SK-N-SH treated with all-trans-retinoic acid at 6 μM for 48 hours (cell line): ENCODE measurements around the gene HOXC10.

Experiments
- ATAC-seq: fragments of 200-7000 bp; cut with Tn5 transposase; 3 replicates; pipeline ENCODE4 v1.9.1; 2020; ENCODE audit warnings: mild to moderate bottlenecking, moderate library complexity
- ARNTL ChIP-seq: fragments of 450-650 bp; formaldehyde crosslinking; IDR thresholded peaks from 2 replicates; pipeline ENCODE4 v1.5.0; 2020; ENCODE audit warnings: low read depth, mild to moderate bottlenecking, moderate library complexity, borderline replicate concordance
- BACH2 ChIP-seq: fragments of 250-450 bp; sonication (Bioruptor Pico); IDR thresholded peaks from 2 replicates; pipeline ENCODE4 v1.9.0; 2021; ENCODE audit warnings: mild to moderate bottlenecking, borderline replicate concordance
- CSDC2 ChIP-seq: fragments of 250-450 bp; sonication (Bioruptor Pico); IDR thresholded peaks from 2 replicates; pipeline ENCODE4 v1.5.0; 2020; ENCODE audit warnings: mild to moderate bottlenecking, moderate library complexity
- GLIS3 ChIP-seq: fragments of 250-450 bp; sonication (Bioruptor Pico); IDR thresholded peaks from 2 replicates; pipeline ENCODE4 v1.5.0; 2020; ENCODE audit warnings: mild to moderate bottlenecking, moderate library complexity
- ISL1 ChIP-seq: fragments of 250-450 bp; sonication (Bioruptor Pico); IDR thresholded peaks from 2 replicates; pipeline ENCODE4 v2.1.2; 2022; ENCODE audit warnings: mild to moderate bottlenecking, moderate library complexity
- PPARA ChIP-seq: fragments of 250-450 bp; sonication (Bioruptor Pico); IDR thresholded peaks from 2 replicates; pipeline ENCODE4 v1.5.0; 2020; ENCODE audit warnings: mild to moderate bottlenecking, borderline replicate concordance
- SNAI2 ChIP-seq: fragments of 250-450 bp; sonication (Bioruptor Pico); IDR thresholded peaks from 2 replicates; pipeline ENCODE4 v1.5.0; 2020; ENCODE audit warnings: mild to moderate bottlenecking, moderate library complexity
- TCF4 ChIP-seq: fragments of 250-450 bp; sonication (Bioruptor Pico); IDR thresholded peaks from 2 replicates; pipeline ENCODE4 v1.8.0; 2021; ENCODE audit warnings: mild to moderate bottlenecking, moderate library complexity, borderline replicate concordance
- TOX ChIP-seq: fragments of 250-450 bp; sonication (Bioruptor Pico); IDR thresholded peaks from 2 replicates; pipeline ENCODE4 v1.8.0; 2021; ENCODE audit warnings: mild to moderate bottlenecking, moderate library complexity, borderline replicate concordance
- ZFP3 ChIP-seq: fragments of 250-450 bp; sonication (Bioruptor Pico); IDR thresholded peaks from 2 replicates; pipeline ENCODE4 v1.5.0; 2020; ENCODE audit warnings: mild to moderate bottlenecking, moderate library complexity
- ZFP30 ChIP-seq: fragments of 450-650 bp; formaldehyde crosslinking; IDR thresholded peaks from 2 replicates; pipeline ENCODE4 v1.5.0; 2022; ENCODE audit warnings: mild to moderate bottlenecking, moderate library complexity
- ZNF70 ChIP-seq: fragments of 450-650 bp; formaldehyde crosslinking; IDR thresholded peaks from 2 replicates; pipeline ENCODE4 v1.5.0; 2020; ENCODE audit warnings: mild to moderate bottlenecking, moderate library complexity
- ZNF8 ChIP-seq: fragments of 450-650 bp; formaldehyde crosslinking; IDR thresholded peaks from 2 replicates; pipeline ENCODE4 v1.5.0; 2020; ENCODE audit warnings: mild to moderate bottlenecking, moderate library complexity
- TF ChIP-seq, protein P1 (sequence below): fragments of 250-450 bp; sonication (Bioruptor Pico); IDR thresholded peaks from 2 replicates; pipeline ENCODE4 v1.8.0; 2020; ENCODE audit warnings: mild to moderate bottlenecking, moderate library complexity, borderline replicate concordance
- TF ChIP-seq, protein P2 (sequence below): fragments of 250-450 bp; sonication (Bioruptor Pico); IDR thresholded peaks from 2 replicates; pipeline ENCODE4 v1.5.0; 2020; ENCODE audit warnings: mild to moderate bottlenecking, moderate library complexity
- TF ChIP-seq, protein P3 (sequence below): fragments of 250-450 bp; sonication (Bioruptor Pico); IDR thresholded peaks from 2 replicates; pipeline ENCODE4 v1.5.1; 2021; ENCODE audit warnings: mild to moderate bottlenecking, moderate library complexity

The HOXC10 gene

DNA sequence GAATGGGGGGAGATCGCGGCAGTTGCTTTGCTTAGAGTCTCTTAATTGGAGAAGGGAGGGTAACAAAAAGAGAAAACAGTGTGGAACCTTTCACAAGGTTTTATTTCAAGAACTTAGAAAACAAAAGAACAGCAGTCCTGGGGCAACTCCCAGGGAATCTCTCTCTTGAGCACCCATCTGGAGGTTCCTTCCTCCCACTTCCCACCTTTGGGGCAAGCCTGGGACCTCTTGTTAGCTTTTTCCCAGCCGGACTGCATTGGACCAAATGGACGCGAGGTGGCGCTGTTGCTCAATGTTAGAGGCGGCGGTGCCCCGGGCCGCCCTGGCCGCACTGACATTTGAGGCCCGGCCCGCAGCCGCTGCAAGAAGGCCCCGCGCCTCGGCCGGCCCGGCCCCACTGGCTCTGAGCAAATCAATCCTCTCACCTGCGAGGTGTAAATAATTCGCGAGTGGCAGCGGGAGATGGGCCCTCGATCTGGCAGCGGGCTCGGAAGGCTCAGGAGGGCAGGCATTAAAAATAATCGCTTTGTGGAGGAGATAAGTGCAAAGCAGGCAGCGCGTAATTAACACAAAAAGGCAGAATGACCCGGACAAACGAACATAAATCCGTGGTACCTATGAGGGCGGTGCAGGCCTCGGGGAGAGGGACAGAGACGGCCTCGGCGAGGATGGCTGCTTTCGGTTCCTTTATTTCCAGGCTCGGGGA is 21.1 kb downstream of the HOXC10 start:
- TF ChIP-seq, protein P1, sequence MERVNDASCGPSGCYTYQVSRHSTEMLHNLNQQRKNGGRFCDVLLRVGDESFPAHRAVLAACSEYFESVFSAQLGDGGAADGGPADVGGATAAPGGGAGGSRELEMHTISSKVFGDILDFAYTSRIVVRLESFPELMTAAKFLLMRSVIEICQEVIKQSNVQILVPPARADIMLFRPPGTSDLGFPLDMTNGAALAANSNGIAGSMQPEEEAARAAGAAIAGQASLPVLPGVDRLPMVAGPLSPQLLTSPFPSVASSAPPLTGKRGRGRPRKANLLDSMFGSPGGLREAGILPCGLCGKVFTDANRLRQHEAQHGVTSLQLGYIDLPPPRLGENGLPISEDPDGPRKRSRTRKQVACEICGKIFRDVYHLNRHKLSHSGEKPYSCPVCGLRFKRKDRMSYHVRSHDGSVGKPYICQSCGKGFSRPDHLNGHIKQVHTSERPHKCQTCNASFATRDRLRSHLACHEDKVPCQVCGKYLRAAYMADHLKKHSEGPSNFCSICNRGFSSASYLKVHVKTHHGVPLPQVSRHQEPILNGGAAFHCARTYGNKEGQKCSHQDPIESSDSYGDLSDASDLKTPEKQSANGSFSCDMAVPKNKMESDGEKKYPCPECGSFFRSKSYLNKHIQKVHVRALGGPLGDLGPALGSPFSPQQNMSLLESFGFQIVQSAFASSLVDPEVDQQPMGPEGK (CRISPR knock-in tag): no peak
- TF ChIP-seq SNAI2 (CRISPR knock-in tag) (no peak), TCF4 (CRISPR knock-in tag) (no peak), ZFP3 (no peak)
- TF ChIP-seq, protein P2, sequence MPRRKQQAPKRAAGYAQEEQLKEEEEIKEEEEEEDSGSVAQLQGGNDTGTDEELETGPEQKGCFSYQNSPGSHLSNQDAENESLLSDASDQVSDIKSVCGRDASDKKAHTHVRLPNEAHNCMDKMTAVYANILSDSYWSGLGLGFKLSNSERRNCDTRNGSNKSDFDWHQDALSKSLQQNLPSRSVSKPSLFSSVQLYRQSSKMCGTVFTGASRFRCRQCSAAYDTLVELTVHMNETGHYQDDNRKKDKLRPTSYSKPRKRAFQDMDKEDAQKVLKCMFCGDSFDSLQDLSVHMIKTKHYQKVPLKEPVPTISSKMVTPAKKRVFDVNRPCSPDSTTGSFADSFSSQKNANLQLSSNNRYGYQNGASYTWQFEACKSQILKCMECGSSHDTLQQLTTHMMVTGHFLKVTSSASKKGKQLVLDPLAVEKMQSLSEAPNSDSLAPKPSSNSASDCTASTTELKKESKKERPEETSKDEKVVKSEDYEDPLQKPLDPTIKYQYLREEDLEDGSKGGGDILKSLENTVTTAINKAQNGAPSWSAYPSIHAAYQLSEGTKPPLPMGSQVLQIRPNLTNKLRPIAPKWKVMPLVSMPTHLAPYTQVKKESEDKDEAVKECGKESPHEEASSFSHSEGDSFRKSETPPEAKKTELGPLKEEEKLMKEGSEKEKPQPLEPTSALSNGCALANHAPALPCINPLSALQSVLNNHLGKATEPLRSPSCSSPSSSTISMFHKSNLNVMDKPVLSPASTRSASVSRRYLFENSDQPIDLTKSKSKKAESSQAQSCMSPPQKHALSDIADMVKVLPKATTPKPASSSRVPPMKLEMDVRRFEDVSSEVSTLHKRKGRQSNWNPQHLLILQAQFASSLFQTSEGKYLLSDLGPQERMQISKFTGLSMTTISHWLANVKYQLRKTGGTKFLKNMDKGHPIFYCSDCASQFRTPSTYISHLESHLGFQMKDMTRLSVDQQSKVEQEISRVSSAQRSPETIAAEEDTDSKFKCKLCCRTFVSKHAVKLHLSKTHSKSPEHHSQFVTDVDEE (CRISPR knock-in tag): no peak
- ATAC-seq: peak; percentile 88

DNA sequence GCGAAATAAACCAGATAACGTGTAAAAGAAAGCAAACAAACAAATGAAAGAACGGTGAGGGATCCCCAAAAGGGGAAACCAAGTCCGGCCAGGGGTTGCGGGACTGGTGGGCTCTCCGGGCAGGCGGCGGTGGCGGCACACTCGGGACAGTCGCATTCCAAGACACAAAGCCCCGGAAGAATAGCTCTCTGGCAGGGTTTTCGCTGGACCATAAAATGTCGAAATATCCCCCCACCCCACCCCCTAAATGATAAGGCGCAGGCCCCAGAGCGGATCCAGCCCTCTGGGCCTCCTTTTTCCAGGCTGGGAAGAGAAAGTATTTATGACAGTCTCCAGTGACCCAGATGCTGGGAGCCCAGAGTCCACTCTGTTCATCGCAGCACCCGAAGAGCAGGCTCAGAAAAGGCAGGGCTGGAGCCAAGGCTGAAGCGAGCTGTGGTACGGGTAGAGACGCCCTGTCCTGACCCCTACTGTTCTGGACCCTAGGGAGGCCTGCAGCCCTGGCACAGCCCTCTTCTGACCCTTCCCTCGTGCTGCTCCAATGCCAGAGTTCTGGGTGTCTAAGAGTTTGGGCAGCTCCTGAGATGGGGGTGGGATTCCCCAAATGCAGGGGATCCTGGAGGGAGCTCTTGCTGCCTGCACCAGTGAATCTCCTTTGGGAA is 21.7 kb downstream of the HOXC10 start:
- no peak for TF ChIP-seq BACH2 (CRISPR knock-in tag)
- TF ChIP-seq, protein P3, sequence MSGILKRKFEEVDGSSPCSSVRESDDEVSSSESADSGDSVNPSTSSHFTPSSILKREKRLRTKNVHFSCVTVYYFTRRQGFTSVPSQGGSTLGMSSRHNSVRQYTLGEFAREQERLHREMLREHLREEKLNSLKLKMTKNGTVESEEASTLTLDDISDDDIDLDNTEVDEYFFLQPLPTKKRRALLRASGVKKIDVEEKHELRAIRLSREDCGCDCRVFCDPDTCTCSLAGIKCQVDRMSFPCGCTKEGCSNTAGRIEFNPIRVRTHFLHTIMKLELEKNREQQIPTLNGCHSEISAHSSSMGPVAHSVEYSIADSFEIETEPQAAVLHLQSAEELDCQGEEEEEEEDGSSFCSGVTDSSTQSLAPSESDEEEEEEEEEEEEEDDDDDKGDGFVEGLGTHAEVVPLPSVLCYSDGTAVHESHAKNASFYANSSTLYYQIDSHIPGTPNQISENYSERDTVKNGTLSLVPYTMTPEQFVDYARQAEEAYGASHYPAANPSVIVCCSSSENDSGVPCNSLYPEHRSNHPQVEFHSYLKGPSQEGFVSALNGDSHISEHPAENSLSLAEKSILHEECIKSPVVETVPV (CRISPR knock-in tag): no peak
- no peak for TF ChIP-seq ARNTL (CRISPR knock-in tag)
- TF ChIP-seq PPARA (CRISPR knock-in tag): no peak
- no peak for ATAC-seq

DNA sequence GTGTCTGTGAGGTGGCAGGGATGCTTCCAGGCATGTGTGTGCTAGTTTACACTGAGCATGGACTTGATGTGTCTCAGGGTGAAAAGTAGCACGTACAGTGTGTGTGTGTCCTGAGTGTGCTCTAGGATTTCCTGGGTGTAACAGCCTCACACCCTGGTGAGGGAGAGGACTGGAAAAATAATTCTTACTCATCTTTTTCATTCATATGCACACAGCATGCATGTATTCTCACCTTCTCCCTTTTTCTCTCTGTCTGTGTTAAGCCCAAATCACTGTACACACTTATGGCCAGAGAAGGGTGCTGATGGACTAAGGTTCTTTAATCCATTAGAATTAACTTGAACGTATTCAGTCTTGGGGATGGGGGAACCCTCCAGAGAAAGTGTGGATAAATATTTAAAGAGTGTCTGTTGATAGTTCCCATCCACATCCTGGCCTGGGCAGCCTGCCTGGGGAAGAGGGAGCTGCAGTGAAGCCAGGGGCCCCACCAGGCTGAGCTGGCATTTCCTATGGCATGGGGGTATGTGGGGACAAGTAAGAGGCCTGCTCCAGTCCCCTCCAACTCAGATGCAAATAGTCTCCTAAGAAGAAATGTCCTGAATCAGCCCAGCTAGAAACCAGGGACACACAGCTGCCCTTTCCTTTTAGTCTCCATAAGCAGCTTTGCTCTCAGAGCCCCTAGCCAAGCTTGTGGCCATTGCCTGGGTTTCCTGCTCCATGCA is 22.8 kb downstream of the HOXC10 start:
- TF ChIP-seq ZFP3 (no peak), CSDC2 (CRISPR knock-in tag) (no peak), ZNF70 (CRISPR knock-in tag) (no peak), TOX (CRISPR knock-in tag) (no peak), ZFP30 (no peak), ZNF8 (CRISPR knock-in tag) (no peak), BACH2 (CRISPR knock-in tag) (no peak), GLIS3 (CRISPR knock-in tag) (no peak), ISL1 (CRISPR knock-in tag) (no peak)
- TF ChIP-seq, protein P2 (CRISPR knock-in tag): no peak
- TF ChIP-seq, protein P3 (CRISPR knock-in tag): no peak
- TF ChIP-seq, protein P1 (CRISPR knock-in tag): no peak
- ATAC-seq: no peak
